GM19025 (cell line): ENCODE results near the gene C1orf21.

Source experiments
- ATAC-seq: cut with Tn5 transposase; IDR thresholded peaks from one replicate; pipeline ENCODE4 v1.9.1; 2021; ENCODE audit warnings: mild to moderate bottlenecking, low read depth, moderate library complexity; ENCODE audit not compliant: unreplicated experiment

C1orf21 gene

DNA sequence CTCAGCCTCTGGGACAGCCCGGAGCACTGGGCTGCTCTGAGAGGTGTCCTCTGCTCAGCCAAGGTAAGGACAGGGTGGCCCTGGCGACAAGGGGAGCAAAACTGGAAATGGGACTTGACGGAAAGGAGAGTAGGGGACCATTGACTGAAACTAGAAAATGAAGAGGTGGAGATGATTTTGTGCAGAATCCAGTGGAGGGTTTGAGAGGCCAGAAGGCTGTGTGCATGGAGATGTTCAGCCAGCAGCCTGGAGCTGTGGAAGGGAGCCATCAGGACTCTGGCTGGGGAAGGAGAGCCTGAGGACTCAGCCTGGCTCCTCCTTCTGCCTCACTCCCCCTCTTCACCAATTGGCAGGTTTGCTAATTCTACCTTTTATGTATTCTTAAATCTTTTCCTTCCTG lies 253.7 kb downstream of the C1orf21 start:
- no peak for ATAC-seq

DNA sequence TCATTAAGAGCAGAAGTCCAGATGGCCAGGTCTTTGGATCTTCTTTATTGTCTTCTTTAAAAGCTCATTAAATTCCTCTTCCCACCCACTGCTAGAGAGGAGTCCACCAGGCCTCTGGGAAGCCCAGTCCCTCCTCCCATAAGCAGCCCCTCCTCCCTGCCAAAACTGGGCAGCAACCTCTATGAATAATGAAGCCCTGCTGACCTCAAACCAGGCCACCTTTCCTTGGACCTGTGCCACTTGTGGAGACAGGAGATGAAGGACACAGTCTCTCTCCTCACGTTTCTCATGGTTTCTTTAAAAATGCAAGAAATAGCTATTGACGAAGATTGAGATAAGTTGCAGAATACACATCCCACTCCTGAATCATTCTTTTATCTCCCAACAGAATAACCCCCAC lies 255.1 kb downstream of the C1orf21 start:
- no peak for ATAC-seq

DNA sequence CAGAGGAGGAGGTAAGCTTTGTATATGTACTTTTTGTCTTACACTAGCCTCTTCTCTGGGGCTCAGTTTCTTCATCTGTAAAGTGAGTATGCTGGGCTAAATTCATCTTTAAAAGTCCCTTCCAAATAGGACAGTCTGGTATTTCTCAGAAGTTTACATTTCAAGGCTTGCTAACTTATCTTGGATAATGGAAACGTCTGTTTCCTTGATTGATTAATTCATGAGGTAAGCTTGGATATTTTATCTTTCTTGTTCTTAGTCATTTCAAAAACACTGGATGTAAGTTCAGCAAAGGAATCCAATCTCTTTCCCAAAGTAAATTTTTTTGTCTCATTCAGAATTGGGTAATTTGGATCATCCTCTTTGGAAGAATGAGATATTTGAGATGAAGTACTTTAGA lies 256.8 kb downstream of the C1orf21 start:
- no peak for ATAC-seq

DNA sequence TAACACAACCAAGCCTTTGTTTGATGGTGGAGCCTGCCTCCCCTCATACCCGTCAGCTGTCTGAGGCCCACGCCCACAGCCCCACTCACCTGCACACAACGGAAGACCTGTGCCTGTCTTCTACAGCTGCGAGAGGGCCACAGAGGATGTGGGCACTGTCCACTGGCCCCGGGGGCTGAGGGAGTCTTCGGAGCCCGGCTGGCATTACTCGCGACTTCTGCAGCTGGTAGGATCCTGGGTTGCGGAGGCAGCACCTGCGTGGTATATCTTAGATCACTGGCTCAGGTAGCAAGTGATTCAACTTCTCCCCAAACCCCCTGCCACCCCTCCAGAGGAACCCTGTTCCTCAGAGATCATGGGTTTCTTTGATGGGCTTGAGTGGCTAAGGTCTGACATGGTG lies 257.9 kb downstream of the C1orf21 start:
- ATAC-seq = no peak

DNA sequence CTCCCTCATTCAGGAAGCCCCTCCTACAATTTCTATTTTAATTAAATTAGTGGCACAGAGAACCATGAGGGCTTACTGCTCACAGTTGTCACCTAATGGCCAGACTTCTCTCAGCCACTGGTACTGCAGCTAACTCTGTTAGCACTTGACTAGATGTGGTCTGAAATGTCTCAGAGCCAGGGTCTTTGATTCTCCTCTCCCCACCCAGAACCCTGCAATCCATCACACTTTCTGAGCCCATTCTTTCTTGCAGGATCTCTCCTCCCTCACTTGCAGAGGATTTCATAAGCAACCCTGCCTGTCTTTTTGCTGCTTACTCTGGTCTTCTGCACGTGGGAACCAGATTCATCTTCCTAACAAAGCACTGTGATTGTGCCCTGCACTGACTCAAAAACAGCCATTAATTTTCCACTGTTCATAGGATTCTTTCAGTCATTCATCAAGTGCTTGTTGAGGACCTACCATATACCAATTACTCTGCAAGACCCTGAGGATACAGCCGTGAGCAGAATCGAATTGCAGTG lies 259.4 kb downstream of the C1orf21 start:
- ATAC-seq = no peak

DNA sequence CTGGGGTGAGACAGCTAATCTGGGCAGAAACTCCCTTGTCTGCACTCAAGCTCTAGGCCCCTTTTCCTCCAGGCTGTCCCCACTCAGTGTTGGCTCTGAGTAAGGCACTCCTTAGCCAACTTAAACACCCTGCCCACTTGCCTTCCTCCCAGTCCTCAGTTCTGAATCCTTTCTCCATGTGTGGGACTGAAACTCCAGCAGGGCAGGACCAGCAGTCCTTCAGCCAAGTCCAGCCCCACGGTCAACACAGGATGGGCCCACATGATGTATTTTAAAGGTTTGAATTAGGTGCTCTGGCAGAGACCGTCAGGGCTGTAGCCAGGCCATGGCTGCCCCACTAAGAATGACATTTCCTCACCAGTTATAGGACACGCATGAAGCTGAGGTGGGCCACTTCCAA lies 260.0 kb downstream of the C1orf21 start:
- ATAC-seq = no peak

DNA sequence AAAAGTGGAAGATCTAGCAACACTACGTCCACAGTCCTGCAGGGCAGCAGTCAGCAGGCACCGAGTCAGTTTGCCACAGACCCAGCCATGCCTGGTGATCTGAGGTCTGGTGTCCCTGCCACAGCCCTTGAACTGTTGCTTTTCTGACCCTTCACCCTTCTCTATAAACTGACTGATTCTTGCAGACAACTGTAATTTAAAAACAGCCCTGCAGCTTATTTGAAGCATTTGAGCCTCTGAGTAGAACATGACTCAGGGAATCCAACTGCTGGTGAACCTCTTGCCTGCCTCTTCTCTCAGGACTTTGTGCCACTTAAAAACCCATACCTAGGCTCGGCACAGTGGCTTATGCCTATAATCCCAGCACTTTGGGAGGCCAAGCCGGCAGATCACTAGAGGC lies 260.6 kb downstream of the C1orf21 start:
- no peak for ATAC-seq

DNA sequence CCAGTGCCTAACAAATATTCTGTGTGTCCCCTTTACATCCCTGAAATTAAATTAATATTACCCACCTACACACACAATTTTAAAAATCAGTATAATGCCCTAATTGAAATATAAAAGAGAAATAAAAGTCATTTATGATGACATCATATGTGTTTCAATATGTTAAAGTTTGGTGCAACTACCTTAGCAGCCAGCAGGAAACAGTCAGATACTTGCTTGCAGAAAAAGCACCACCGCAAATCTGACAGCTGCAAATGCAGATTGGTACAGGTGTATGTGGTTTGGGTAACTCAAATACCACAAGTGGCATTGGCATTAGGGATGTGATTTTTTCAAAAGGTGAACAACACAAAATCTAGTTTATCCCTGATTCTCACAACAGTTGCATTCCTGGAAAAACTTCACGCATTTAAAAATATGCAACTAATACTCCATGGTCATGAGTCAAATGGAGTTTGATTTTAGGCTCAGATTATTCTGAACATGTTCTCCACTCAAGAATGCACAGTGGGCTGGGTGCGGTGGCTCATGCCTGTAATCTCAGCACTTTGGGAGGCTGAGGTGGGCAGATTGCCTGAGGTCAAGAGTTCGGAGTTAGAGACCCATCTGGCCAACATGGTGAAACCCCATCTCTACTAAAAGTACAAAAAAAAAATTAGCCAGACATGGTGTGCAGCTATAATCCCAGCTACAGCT lies 261.5 kb downstream of the C1orf21 start:
- ATAC-seq = no peak

DNA sequence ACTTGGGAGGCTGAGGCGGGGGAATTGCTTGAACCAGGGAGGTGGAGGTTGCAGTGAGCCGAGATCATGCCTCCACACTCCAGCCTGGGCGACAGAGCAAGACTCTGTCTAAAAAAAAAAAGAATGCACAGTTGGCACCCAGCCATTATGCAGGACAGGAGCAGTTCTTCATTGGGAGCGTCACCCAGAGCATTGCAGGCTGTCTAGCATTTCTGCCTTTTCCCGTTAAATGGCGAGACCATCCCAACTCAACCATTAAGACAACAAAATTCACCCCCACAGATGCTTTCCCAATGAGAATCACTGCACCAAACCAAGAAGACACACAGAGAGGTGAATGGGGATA lies 262.0 kb downstream of the C1orf21 start:
- no peak for ATAC-seq

DNA sequence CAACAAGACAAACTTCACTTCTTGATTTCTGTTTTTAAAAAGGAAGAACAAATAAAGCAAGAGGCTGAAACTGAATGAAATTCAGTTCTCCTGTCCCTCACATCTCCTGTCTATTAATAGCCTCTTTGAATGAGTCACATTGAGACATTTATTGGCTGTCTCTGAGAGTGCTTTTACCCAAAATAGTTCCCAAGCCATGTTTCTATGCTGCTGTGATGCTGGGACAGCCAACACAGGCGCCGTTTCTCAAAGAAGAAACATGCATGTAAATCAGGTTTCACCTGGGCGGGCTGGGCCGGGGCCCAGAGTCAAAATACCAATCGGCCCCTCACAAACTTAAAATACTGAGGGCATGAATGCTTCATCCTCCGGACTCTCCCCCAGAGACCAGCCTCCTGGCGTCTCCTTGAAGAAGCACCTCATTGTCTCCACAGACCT lies 262.6 kb downstream of the C1orf21 start:
- ATAC-seq = peak; percentile 84

DNA sequence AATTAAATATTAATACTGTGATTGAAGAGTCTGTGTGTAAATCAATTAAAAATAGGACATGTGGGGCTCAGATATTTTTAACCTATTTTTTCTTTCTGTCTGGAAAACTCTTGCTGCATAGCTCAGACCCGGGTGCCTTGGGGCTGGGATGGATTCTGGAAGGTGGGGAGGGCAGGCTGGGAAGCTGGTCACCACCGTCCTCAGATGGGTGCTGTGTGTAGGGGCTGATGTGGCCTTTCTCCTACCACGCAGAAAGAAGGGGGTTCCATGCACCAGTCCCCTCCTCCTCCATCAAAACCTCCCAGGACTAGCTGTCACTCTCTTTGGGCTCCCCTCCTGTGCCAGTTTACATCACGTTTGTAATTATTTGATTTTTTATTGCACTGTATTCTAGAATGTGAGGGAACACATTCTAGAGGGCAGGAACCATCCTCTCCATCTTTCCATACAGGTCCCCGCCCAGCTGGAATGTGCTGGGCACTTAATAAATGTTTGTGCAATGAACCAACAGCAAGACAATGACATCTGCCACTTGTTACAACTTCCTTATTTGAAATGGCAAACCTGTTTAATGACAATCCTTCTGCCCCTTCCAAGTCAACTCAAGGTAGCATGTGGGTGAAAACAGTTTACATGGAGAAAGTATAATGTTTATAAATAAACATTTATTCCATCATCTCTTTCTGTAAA lies 263.5 kb downstream of the C1orf21 start:
- ATAC-seq = no peak

DNA sequence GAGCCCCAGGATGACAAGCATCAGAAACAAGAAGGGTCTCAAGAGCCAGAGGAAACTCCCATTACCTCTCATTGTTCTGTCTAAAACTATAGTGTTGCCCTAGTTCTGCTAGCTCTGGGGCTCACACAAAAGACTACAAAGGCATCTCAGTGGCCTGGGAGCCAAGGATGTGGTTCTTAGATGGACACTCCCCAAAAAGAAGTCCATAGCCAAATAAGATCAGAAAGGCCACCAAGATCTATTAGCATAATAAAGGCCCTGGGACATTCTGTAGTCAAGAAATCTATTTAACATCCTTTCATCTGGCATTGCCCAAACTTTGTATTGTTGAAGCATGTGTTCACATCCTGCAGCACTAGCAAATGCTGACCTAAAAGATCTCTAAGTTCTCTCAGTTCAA lies 268.4 kb downstream of the C1orf21 start:
- no peak for ATAC-seq

DNA sequence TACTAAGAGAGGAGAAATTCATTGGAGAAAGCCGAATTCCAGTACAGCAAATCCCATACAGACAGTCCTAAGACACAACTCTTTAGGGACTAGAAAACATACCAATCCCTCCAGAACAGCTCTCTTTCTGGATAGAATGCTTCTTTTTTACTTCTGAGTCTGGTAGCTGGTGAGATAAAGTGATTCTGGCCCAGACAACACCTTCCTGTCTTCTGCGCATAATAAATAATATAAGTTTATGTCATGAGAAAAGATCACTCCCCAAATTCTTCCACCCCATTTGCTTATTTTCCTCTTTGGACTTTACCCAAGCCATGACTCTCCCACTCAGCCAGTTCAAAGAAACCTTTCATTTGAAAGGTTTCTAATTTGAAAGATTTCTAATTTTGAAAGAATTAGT lies 269.4 kb downstream of the C1orf21 start:
- ATAC-seq = no peak

DNA sequence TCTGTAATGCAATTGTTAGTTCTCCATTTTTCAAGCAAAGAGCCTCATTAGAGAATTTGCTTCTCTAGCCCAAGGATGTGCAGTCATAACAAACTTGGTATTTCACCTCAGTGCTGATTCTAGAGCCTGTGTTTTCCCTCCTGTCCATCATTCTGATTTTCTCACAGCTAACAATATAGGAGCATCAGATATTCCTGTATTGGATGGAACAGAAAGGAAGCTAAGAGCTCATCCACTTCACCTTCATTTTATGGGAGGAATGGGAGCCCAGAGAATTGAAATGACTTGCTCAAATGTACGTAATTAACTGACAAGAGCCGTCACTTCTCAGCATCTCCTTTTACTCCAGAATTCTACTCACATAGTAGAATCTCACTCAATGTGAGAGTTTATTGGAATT lies 271.2 kb downstream of the C1orf21 start:
- no peak for ATAC-seq

DNA sequence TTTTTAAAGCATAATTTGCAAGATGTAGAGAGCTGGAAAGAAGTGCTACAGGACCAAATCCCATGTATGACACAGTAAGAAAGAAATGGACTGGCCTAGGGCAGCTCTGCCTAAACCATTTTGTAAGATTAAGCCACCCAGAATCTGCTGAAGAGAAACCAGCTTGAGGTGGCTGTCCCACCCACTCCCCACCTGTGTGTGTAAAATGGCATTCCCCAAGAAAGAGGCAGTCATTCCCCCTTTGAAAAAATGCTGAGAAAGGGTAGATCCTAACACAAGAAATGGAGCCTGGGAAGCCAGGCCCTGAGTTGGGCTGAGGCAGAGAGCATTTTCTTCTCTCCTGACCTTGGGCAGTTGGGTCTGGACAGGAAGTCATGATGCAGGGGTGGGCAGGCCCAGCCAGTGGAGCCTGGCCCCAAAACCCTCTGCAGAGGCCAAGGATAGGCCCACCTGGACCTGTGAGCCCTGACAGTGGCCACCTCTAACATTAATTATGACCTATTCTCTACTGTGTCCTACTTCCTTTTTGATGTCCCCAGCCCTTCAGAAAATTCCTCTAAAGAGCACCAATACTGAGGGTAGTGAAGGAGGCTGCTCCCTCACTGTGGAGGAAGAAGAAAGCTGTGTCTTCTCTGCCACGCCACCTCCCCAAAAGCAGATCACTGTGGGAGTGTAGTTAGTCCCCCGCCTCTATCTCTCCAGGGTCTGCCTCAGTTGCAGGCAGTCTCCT lies 273.8 kb downstream of the C1orf21 start:
- no peak for ATAC-seq

DNA sequence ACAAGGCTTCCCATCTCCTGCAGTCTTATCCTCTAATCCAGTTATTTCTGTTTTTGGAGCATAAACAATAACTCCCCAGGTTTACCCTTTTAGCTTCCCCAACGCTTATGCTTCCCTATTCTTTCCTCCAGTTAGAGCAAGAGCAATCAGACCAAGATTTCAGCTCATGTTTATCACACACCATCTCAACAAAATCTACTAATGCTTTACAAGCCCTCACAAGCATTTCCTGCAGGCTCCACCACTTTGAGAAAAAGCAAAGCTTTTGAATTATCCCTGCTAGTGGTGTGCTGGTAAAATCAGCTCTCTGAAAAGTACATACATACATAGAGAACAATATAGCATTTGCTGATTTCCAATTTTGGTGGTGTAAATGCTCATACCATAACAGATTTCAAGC lies 275.0 kb downstream of the C1orf21 start:
- ATAC-seq = no peak

DNA sequence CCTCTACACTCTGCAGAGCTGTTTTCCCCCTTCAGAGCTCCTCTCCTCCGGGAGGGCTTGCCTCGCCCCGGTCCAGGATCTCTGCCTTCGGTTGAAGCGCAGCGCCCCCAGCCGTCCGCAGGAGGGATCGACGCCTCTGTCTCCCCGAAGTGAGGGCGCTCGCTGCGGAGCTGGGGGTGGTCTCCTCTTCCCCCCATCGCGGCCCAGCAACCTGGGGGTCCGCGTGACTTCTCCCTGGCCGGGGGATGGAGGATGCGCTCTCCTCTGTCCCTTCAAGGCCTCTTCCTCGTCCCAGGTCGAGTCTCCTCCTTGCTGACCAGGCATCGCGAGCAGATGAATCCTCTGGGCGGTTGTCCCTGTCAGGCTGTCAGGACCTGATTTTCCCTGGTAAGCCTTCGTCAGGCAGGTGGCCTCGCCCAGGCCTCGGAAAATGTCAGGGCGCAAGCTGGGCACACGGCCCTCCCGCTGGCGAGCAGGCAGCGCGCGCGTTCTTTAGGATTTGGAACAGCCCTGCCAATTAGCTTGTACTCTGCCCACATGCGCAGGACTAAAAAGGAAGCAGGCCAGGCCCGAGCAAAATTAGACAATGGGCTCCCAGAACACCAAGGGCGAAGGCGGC lies 277.3 kb downstream of the C1orf21 start:
- ATAC-seq = no peak

DNA sequence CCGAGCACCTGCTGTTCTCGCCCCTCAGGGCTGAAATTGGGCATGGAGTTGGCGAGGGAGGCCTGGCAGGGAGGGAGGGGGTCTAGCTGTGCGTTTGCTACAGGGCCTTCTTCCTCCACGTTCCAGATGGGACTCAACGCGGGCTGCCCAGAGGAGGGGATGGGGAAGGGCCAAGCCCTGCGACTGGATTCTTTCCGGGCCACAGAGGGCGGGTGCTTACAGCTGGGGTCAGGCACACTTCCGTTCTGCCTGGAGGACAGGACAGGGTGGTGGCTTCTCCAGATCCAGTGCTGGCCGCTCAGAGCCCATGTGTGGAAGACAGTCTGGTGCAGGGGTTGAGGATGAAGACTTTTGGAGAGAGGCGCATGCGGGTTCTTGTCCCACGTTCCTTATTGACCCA lies 277.8 kb downstream of the C1orf21 start:
- no peak for ATAC-seq

DNA sequence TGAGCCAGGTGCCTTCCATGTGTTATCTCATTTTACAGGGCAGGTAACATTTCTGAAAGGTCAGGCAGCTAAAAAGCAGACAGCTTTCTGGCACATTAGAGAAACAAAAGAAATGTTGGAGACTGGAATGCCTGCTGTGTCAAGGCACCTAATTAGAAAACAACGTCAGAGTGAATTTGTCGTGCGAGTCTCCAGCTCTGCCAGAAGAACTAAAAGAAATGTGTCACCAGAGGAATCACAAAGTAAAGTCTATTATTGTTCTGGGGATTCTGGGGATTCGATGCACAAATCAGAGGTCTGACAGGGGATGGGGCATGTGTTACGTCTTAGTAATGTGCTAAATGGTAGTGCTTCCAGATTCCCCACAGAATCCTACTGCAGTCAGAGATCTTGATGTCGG lies 278.5 kb downstream of the C1orf21 start:
- ATAC-seq = no peak

DNA sequence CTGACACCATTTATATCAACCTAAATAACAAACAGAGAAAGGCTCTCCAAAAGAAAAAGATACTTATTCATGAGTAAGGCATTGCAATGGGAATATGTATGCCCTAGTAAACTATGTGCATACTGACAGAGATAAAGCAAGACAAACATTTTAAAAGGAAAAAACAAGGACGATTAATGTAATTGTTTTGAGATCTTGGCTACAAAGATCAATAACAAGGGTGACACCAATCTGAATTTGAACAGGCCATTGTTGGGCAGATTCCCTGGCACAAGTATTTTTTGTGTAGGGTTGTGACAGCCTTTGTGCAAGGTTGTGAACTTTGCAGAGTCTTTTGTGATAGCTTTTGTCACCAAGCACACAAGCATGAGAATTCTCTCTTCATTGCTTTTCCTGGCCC lies 282.6 kb downstream of the C1orf21 start:
- ATAC-seq = no peak
